Effector memory CD4-positive, alpha-beta T cell (primary cell): ENCODE data around the gene TMEM39A.

Experiments
- DNase-seq, 3 donors: peaks; one replicate each; pipeline ENCODE4 v3.0.0-alpha.2; 2020
- H3K27ac ChIP-seq: 2 replicates; pipeline ENCODE4 v1.7.0; 2013; ENCODE audit warnings: mild to moderate bottlenecking, low read length, moderate library complexity; ENCODE audit not compliant: insufficient read depth, poor library complexity, severe bottlenecking
- H3K27me3 ChIP-seq: replicated peaks from 2 replicates; pipeline ENCODE4 v1.7.0; 2013; ENCODE audit warnings: mild to moderate bottlenecking, low read length; ENCODE audit not compliant: insufficient read depth, control insufficient read depth, poor library complexity, severe bottlenecking
- H3K36me3 ChIP-seq: 2 replicates; pipeline ENCODE4 v1.7.0; 2013; ENCODE audit warnings: mild to moderate bottlenecking, low read length, moderate library complexity; ENCODE audit not compliant: control insufficient read depth, insufficient read depth
- H3K4me1 ChIP-seq: 2 replicates; pipeline ENCODE4 v1.7.0; 2013; ENCODE audit warnings: low read length, mild to moderate bottlenecking; ENCODE audit not compliant: control insufficient read depth, insufficient read depth, poor library complexity, severe bottlenecking
- H3K4me3 ChIP-seq: 2 replicates; pipeline ENCODE4 v1.7.0; 2013; ENCODE audit warnings: low read length, low read depth, mild to moderate bottlenecking; ENCODE audit not compliant: insufficient read depth, poor library complexity, severe bottlenecking
- H3K9me3 ChIP-seq: 2 replicates; pipeline ENCODE4 v1.7.0; 2013; ENCODE audit warnings: mild to moderate bottlenecking, low read length, moderate library complexity; ENCODE audit not compliant: control insufficient read depth

TMEM39A gene

GRCh38 chr3:119402791-119403190 is 60.6 kb downstream of the TMEM39A start:
- Histone ChIP-seq H3K9me3 (no peaks in the 10 kb centered on the region), H3K27me3 (no peaks in the 10 kb centered on the region), H3K27ac (no peak overlapping the region), H3K4me1 (no peaks in the 10 kb centered on the region), H3K36me3 (peaks cover 9% of the 10 kb centered on the region), H3K4me3 (no peak overlapping the region)
- no peak for DNase-seq

DNA sequence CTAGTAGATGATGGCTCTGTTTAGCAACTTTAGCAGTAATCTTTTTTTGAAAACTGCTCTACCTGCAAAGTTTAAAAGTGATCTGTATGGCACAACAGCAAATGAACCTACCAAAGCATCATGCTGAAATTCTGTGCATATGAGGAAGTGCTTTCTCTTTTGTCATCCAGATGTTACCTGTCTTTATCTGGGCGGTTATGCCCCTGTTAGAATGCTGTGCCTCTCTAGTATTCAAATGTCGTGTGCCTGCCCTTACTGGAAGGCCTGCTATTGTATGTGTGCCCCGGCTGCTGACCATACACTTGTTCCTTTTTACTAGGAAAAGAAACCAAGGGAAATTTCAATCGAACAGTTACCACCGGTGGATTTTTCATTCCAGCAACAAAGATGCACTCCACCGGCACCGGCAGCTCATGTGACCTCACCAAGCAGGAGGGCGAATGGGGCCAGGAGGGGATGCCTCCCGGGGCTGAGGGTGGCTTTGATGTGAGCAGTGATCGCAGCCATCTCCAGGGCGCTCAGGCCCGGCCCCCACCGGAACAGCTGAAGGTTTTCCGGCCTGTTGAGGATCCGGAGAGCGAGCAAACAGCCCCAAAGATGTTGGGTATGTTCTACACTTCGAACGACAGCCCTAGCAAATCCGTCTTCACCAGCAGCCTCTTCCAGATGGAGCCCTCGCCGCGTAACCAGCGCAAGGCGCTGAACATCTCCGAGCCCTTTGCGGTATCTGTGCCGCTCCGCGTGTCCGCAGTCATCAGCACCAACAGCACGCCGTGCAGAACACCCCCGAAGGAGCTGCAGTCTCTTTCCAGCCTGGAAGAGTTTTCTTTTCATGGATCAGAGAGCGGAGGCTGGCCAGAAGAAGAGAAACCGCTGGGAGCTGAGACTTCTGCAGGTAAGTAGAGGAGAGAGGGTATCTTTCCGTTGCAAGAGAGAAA is 61.6 kb downstream of the TMEM39A start:
- H3K27me3 ChIP-seq = no peaks in the 10 kb centered on the region
- no peak for DNase-seq
- no peaks in the 10 kb centered on the region for H3K4me1 ChIP-seq
- H3K9me3 ChIP-seq = no peaks in the 10 kb centered on the region
- H3K4me3 ChIP-seq = no peak overlapping the region
- H3K36me3 ChIP-seq = peaks cover 9% of the 10 kb centered on the region
- H3K27ac ChIP-seq = no peak overlapping the region

DNA sequence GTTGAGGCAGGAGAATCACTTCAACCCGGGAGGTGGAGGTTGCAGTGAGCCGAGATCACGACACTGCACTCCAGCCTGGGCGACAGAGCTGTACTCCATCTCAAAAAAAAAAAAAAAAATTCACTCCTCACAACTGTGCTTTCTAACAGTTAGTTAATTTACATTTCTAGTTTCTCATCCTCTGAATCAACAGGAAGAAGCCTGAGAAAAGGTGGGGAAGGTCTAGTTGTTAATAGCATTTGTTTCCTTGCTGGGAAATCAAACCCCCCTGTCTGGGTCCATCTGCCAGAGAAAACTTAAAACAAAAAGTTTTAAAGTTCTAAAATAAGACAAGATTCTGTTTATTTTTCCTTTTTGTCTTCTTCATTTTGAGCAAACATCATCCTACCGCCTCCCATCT is 62.3 kb downstream of the TMEM39A start:
- Histone ChIP-seq H3K27ac (no peak overlapping the region), H3K9me3 (no peaks in the 10 kb centered on the region), H3K4me3 (no peak overlapping the region), H3K4me1 (no peaks in the 10 kb centered on the region), H3K27me3 (no peaks in the 10 kb centered on the region), H3K36me3 (peaks cover 9% of the 10 kb centered on the region)
- no peak for DNase-seq

GRCh38 chr3:119400466-119400865 is 62.9 kb downstream of the TMEM39A start:
- Histone ChIP-seq H3K36me3 (peaks cover 9% of the 10 kb centered on the region), H3K27me3 (no peaks in the 10 kb centered on the region), H3K4me1 (no peaks in the 10 kb centered on the region), H3K4me3 (no peak overlapping the region), H3K27ac (no peak overlapping the region), H3K9me3 (no peaks in the 10 kb centered on the region)
- DNase-seq = no peak

DNA sequence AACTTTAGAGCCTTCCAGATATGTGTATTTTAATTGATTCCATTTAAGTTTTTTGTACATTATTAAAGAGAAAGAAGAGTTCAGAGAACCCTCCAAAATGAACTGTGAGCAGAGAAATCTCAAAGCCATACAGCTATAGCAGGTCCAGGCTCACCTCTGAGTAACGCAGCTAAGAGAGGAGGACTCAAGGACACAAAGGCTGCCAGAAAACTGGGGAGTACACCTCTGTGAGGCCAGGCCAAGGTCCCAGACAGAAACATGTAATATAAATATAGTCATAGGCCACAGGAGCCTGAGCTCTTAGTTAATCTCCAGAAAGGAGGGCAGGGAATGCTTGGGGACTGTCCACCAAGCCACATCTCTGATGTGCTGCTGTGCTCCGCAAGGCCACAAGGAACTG is 66.5 kb downstream of the TMEM39A start:
- Histone ChIP-seq H3K4me1 (no peaks in the 10 kb centered on the region), H3K36me3 (peaks cover 9% of the 10 kb centered on the region), H3K4me3 (no peak overlapping the region), H3K27ac (no peak overlapping the region), H3K9me3 (no peaks in the 10 kb centered on the region), H3K27me3 (no peaks in the 10 kb centered on the region)
- no peak for DNase-seq

- no peak overlapping the region for H3K4me3 ChIP-seq
- H3K36me3 ChIP-seq = peaks cover 13% of the 10 kb centered on the region
- H3K9me3 ChIP-seq = no peaks in the 10 kb centered on the region
- no peaks in the 10 kb centered on the region for H3K27me3 ChIP-seq
- no peak overlapping the region for H3K27ac ChIP-seq
- H3K4me1 ChIP-seq = no peaks in the 10 kb centered on the region
- no peak for DNase-seq
These were observed 67.5 kb downstream of the TMEM39A start for GRCh38 chr3:119395923-119396358.

GRCh38 chr3:119388577-119388976 is 74.8 kb downstream of the TMEM39A start:
- Histone ChIP-seq H3K27me3 (no peaks in the 10 kb centered on the region), H3K36me3 (peaks cover 12% of the 10 kb centered on the region), H3K4me3 (no peak overlapping the region), H3K4me1 (no peaks in the 10 kb centered on the region), H3K9me3 (no peaks in the 10 kb centered on the region), H3K27ac (no peak overlapping the region)
- no peak for DNase-seq

GRCh38 chr3:119382134-119382533 is 81.3 kb downstream of the TMEM39A start:
- H3K9me3 ChIP-seq = no peaks in the 10 kb centered on the region
- no peak for DNase-seq
- H3K27me3 ChIP-seq = no peaks in the 10 kb centered on the region
- no peak overlapping the region for H3K27ac ChIP-seq
- H3K4me3 ChIP-seq = no peak overlapping the region
- H3K36me3 ChIP-seq = no peaks in the 10 kb centered on the region
- H3K4me1 ChIP-seq = no peaks in the 10 kb centered on the region

GRCh38 chr3:119380697-119381096 is 82.7 kb downstream of the TMEM39A start:
- Histone ChIP-seq H3K9me3 (no peaks in the 10 kb centered on the region), H3K27me3 (no peaks in the 10 kb centered on the region), H3K36me3 (peaks cover 2% of the 10 kb centered on the region), H3K27ac (no peak overlapping the region), H3K4me1 (no peaks in the 10 kb centered on the region), H3K4me3 (no peak overlapping the region)
- DNase-seq = no peak
